ENCODE data around the gene PAX2. TPM values are rescaled to one million over a fixed set of nuclear protein-coding genes. Genes with fewer than 3 reads are reported as not detected.

PAX2 gene
- total RNA-seq, 2 donors from 2014 or later, result 0.16 TPM; not detected in 1

DNA sequence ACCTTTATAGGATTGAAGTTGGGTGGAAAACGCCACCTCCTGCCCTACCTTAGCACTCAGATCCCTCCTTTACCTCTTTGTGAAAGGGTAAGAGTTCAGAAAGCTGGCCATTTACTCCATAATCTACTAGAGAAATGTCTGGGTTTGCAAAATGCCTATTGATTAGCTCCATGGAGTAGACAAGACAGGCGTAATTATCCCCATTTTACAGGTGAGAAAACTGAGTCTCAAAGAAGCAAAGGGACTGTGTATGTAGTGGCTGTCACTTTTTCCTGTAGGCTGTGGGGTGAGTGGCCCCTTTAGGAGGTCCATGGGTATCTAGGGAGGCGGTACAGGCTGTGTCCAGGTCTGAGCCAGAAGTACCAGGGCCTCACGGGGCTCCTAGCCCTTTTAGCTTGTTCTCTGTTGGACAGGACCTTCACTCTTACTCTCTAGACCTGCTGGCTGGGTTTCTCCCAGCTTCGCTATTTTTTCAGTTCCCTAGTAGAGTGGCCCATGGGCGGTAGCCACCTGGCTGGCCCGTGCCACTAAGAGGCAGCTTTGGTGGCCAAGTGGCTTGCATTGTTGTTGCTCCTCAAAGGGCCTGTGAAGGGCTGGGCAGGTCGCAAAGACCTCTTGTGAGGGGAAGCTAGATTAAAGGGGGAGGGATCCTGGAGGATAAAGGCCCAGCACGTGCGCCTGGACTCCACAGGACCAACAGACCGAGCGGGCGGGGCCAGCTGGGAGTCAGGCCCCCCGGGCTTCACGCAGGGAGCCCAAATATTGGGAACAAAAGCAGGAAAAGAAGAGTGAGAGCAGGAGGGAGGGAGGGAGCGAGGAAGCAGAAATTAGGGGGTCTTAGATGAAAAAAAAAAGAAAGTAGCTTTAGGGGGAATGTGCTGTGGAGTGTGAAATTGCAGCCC, 4.7 kb upstream of the PAX2 start:
- H3K36me3 Mint-ChIP-seq (ENCODE audit: low read depth), result peaks cover 6% of the 10 kb centered on the region
- H3K4me3 Mint-ChIP-seq, result no peak overlapping the region
- H3K4me1 Mint-ChIP-seq, result peaks cover 12% of the 10 kb centered on the region
- ATAC-seq (replicated peaks), result no peak
- H3K27ac Mint-ChIP-seq, result no peak overlapping the region
- peaks cover 68% of the 10 kb centered on the region for H3K27me3 Mint-ChIP-seq
- no peaks in the 10 kb centered on the region for H3K9me3 Mint-ChIP-seq

GRCh38 chr10:100741378-100742075, 3.9 kb upstream of the PAX2 start:
- Mint-ChIP-seq H3K4me1 (peaks cover 18% of the 10 kb centered on the region), H3K4me3 (no peak overlapping the region), H3K9me3 (no peaks in the 10 kb centered on the region), H3K27ac (no peak overlapping the region), H3K36me3 (ENCODE audit: low read depth) (peaks cover 11% of the 10 kb centered on the region), H3K27me3 (peaks cover 68% of the 10 kb centered on the region)
- no peak for ATAC-seq (replicated peaks)

- H3K36me3 Mint-ChIP-seq (ENCODE audit: low read depth), result peaks cover 18% of the 10 kb centered on the region
- peaks cover 68% of the 10 kb centered on the region for H3K27me3 Mint-ChIP-seq
- no peak for ATAC-seq (replicated peaks)
- no peaks in the 10 kb centered on the region for H3K9me3 Mint-ChIP-seq
- no peak overlapping the region for H3K4me3 Mint-ChIP-seq
- peaks cover 23% of the 10 kb centered on the region for H3K4me1 Mint-ChIP-seq
- no peak overlapping the region for H3K27ac Mint-ChIP-seq
Observed at GRCh38 chr10:100742076-100742771, 3.2 kb upstream of the PAX2 start.

- H3K27me3 Mint-ChIP-seq, result peaks cover 67% of the 10 kb centered on the region
- H3K4me3 Mint-ChIP-seq, result no peak overlapping the region
- H3K9me3 Mint-ChIP-seq, result no peaks in the 10 kb centered on the region
- no peak for ATAC-seq (replicated peaks)
- peaks cover 22% of the 10 kb centered on the region for H3K4me1 Mint-ChIP-seq
- peaks cover 19% of the 10 kb centered on the region for H3K36me3 Mint-ChIP-seq (ENCODE audit: low read depth)
- H3K27ac Mint-ChIP-seq, result no peak overlapping the region
Observed at GRCh38 chr10:100742936-100743335, 2.4 kb upstream of the PAX2 start.

GRCh38 chr10:100743626-100744135, 1.7 kb upstream of the PAX2 start:
- no peak overlapping the region for H3K27ac Mint-ChIP-seq
- H3K36me3 Mint-ChIP-seq (ENCODE audit: low read depth), result peaks cover 19% of the 10 kb centered on the region
- peaks cover 59% of the 10 kb centered on the region for H3K27me3 Mint-ChIP-seq
- peak overlapping the region; percentile 38 for H3K4me3 Mint-ChIP-seq
- H3K9me3 Mint-ChIP-seq, result no peaks in the 10 kb centered on the region
- ATAC-seq (replicated peaks), result peak; percentile 83
- peaks cover 16% of the 10 kb centered on the region for H3K4me1 Mint-ChIP-seq

- Mint-ChIP-seq H3K36me3 (ENCODE audit: low read depth) (peaks cover 19% of the 10 kb centered on the region), H3K4me3 (peak overlapping the region; percentile 38), H3K27me3 (peaks cover 60% of the 10 kb centered on the region), H3K4me1 (peaks cover 22% of the 10 kb centered on the region), H3K9me3 (no peaks in the 10 kb centered on the region), H3K27ac (no peak overlapping the region)
- peak; percentile 58 for ATAC-seq (replicated peaks)
Observed at GRCh38 chr10:100744136-100744986, 1.0 kb upstream of the PAX2 start.

DNA sequence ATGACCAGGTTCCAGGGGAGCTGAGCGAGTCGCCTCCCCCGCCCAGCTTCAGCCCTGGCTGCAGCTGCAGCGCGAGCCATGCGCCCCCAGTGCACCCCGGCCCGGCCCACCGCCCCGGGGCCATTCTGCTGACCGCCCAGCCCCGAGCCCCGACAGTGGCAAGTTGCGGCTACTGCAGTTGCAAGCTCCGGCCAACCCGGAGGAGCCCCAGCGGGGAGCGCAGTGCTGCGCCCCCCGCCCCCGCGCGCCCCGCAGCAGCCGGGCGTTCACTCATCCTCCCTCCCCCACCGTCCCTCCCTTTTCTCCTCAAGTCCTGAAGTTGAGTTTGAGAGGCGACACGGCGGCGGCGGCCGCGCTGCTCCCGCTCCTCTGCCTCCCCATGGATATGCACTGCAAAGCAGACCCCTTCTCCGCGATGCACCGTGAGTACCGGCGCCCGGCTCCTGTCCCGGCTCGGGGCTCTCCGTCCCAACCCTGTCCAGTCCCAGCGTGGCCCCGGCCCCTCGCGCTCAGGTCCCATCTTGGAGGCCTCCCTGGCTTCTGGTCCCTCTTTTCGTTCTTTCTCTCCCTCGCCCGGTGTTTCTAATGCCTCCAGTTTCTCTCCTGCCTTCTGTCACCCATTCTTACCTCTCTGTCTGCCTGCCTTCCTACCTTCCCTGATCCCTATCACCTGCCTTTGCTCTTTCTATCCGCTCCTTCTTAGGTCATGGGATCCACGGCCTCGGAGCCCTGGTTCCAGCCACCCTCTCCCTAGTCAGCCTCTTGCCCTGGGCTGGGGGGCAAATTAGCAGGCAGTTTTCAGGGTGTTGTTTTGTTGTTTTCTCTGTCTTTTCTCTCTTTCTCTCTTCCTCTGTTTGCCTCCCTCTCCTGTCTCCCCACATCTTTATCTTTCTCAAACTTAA, 751 bp downstream of the PAX2 start:
- no peak for ATAC-seq (replicated peaks)
- H3K36me3 Mint-ChIP-seq (ENCODE audit: low read depth), result peaks cover 19% of the 10 kb centered on the region
- H3K27me3 Mint-ChIP-seq, result peaks cover 62% of the 10 kb centered on the region
- H3K4me3 Mint-ChIP-seq, result peak overlapping the region; percentile 61
- peak overlapping the region; percentile 6 for H3K27ac Mint-ChIP-seq
- peaks cover 23% of the 10 kb centered on the region for H3K4me1 Mint-ChIP-seq
- no peaks in the 10 kb centered on the region for H3K9me3 Mint-ChIP-seq

DNA sequence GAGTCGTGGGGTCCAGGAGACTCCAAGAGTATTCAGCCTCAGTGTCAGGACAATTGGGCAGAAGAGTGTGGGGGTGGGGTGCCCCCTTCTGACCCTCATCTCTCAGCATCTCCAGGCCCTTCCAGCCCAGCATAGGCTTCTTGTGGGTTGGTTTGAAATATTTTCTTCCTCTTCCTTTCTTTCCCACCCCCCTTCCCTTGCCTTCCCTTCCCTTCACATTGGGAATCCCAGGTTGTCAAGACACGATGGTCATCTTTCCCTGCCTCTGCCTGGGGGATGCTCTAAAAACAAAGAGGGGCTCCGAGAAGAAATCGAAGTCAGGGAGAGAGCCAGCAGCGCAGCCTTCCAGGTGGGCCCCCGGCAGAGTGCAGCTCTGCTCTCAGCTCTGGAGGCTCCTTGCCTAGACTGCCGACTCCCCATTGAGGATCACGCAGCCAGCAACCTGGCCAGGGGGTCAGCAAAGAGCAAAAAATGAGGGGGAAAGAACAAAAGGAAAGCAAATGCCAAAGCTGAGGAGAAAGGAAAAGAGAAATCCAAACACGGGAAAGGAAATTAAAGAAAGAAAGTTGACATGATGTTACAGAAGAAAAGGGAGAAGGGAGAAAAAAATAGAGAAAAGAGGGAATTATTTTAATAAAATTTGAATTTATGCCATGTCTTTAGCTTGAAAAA, 1.5 kb downstream of the PAX2 start:
- H3K36me3 Mint-ChIP-seq (ENCODE audit: low read depth), result peaks cover 19% of the 10 kb centered on the region
- H3K9me3 Mint-ChIP-seq, result no peaks in the 10 kb centered on the region
- peaks cover 60% of the 10 kb centered on the region for H3K27me3 Mint-ChIP-seq
- H3K4me1 Mint-ChIP-seq, result peaks cover 23% of the 10 kb centered on the region
- peak overlapping the region; percentile 61 for H3K4me3 Mint-ChIP-seq
- H3K27ac Mint-ChIP-seq, result no peak overlapping the region
- ATAC-seq (replicated peaks), result no peak

GRCh38 chr10:100747456-100748230, 2.3 kb downstream of the PAX2 start:
- Mint-ChIP-seq H3K4me3 (peak overlapping the region; percentile 61), H3K4me1 (peaks cover 23% of the 10 kb centered on the region), H3K9me3 (no peaks in the 10 kb centered on the region), H3K27ac (no peak overlapping the region), H3K36me3 (ENCODE audit: low read depth) (peaks cover 19% of the 10 kb centered on the region), H3K27me3 (peaks cover 63% of the 10 kb centered on the region)
- no peak for ATAC-seq (replicated peaks)

DNA sequence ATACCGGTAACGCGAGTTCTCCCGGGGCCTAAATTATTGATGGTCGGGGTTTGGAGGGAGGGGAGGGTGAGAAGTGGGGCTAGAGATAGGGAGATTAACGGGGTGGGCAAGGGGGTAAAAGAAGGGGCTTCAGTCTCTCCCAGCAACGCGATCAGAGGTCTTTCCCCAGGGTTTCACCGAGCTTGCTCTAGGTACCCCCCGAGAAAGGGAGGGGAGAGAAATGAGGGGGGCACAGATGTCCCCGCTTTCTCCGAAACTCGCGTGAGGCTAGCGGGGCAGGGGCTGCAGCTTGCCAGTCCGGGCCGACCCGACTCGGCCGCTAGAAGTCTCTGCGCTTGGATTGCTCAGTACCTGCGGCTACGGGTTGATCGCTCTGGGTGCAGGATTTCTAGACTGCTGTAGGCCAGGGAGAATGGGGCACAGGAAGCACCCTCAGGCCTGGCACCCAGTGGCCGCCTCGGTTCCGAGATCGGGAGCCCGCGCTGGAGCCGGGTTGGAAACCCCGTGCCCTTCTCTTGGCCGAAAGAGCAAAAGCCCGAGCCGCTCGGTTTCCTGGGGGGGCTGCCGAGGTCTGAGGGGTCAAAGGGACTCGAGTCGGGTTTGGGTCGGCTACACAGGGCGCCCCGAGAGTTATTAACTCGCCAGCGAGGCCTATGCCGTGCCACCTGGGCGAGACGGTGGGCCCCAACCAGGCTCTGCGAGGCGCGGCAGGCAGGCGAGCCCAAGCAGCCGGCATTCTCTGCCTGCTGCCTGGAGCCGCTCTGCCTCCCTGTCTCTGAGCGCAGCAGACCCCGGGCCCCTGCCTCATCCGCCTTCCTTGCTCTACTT, 3.1 kb downstream of the PAX2 start:
- H3K36me3 Mint-ChIP-seq (ENCODE audit: low read depth), result peaks cover 19% of the 10 kb centered on the region
- peak overlapping the region; percentile 21 for H3K4me3 Mint-ChIP-seq
- H3K9me3 Mint-ChIP-seq, result no peaks in the 10 kb centered on the region
- peaks cover 59% of the 10 kb centered on the region for H3K27me3 Mint-ChIP-seq
- H3K4me1 Mint-ChIP-seq, result peaks cover 23% of the 10 kb centered on the region
- H3K27ac Mint-ChIP-seq, result no peak overlapping the region
- no peak for ATAC-seq (replicated peaks)

- Mint-ChIP-seq H3K27me3 (peaks cover 53% of the 10 kb centered on the region), H3K27ac (no peak overlapping the region), H3K4me1 (peaks cover 18% of the 10 kb centered on the region), H3K36me3 (ENCODE audit: low read depth) (peaks cover 14% of the 10 kb centered on the region), H3K4me3 (peak overlapping the region; percentile 21), H3K9me3 (no peaks in the 10 kb centered on the region)
- no peak for ATAC-seq (replicated peaks)
Observed at GRCh38 chr10:100749059-100749308, 3.6 kb downstream of the PAX2 start.

Data from activated T-helper 17 cell treated with anti-CD3 and anti-CD28 coated beads, Interleukin-2, amount 50 U/mL, for 72 hours (primary cell).